Activated T-cell treated with anti-CD3 and anti-CD28 coated beads, Interleukin-2, amount 50 U/mL, for 72 hours (primary cell): ENCODE data around the gene AGPAT3. TPM values are rescaled to one million over a fixed set of nuclear protein-coding genes. Genes with fewer than 3 reads are reported as not detected.

Source experiments
- ATAC-seq, 2 donors: fragments of 150-1000 bp; cut with Tn5 transposase; replicated peaks in 1 of 2; 2 replicates each; pipeline ENCODE4 v1.10.0; 2021; ENCODE audit warnings: moderate library complexity in 2 of 2, mild to moderate bottlenecking in 1 of 2
- DNase-seq, 2 donors: peaks; one replicate each; pipeline ENCODE4 v3.0.0; 2021 to 2022; ENCODE audit warnings: mixed read lengths in 1 of 2
- H3K27ac Mint-ChIP-seq: one replicate; pipeline ENCODE4 v1.8.0; 2022; ENCODE audit warnings: mild to moderate bottlenecking, moderate library complexity, mixed read lengths
- H3K27me3 Mint-ChIP-seq: one replicate; pipeline ENCODE4 v1.8.0; 2022; ENCODE audit warnings: low read depth, mixed read lengths
- H3K36me3 Mint-ChIP-seq, 2 donors: one replicate each; pipeline ENCODE4 v1.8.0; 2022; ENCODE audit warnings: mixed read lengths in 2 of 2, mild to moderate bottlenecking in 1 of 2; ENCODE audit not compliant: insufficient read depth in 2 of 2
- H3K4me1 Mint-ChIP-seq: one replicate; pipeline ENCODE4 v1.8.0; 2022; ENCODE audit warnings: low read depth, mixed read lengths
- H3K4me3 Mint-ChIP-seq, 2 donors: one replicate each; pipeline ENCODE4 v1.8.0; 2022; ENCODE audit warnings: mild to moderate bottlenecking in 2 of 2, mixed read lengths in 2 of 2, moderate library complexity in 2 of 2
- H3K9me3 Mint-ChIP-seq, 2 donors: one replicate each; pipeline ENCODE4 v1.8.0; 2022; ENCODE audit warnings: mixed read lengths in 2 of 2
- total RNA-seq, 2 donors: library from RNA; stranded (reverse); gene quantifications; one replicate each; pipeline ENCODE4 v1.2.3, GENCODE V29; 2022

The AGPAT3 gene
- total RNA-seq, 2 donors from 2014 or later = 86.1 to 87.1 TPM

DNA sequence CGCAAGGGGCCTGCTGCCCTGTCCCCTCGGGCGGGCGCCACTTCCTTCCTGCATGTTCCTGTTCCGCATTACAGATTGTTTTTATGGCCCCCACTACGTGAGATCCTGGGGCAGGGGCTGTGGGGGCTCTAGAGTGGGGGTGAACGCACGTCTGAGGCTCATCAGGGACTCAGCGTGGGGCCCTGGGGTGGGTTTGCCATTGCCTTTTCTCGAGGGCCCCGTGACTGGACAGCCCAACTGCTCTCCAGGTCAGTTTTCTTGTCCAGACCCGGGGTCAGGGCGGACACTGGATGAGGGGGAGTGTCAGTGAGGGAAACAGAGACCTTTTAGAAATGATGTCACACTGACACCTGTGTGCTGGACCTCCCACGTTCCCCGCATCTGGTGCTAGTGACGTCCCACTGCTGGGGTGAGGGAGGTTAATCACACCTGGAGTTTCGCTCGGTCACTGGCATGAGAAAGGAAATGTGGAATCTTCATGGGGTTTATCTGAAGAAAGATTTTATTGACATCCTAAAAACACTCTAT is 65.9 kb downstream of the AGPAT3 start:
- Mint-ChIP-seq H3K4me3 (no peak overlapping the region), H3K27ac (no peak overlapping the region), H3K36me3 (peaks cover 0 to 3% of the 10 kb centered on the region in 2 donors), H3K27me3 (no peaks in the 10 kb centered on the region), H3K4me1 (peaks cover 18% of the 10 kb centered on the region), H3K9me3 (no peaks in the 10 kb centered on the region)
- no peak for ATAC-seq
- DNase-seq = no peak

DNA sequence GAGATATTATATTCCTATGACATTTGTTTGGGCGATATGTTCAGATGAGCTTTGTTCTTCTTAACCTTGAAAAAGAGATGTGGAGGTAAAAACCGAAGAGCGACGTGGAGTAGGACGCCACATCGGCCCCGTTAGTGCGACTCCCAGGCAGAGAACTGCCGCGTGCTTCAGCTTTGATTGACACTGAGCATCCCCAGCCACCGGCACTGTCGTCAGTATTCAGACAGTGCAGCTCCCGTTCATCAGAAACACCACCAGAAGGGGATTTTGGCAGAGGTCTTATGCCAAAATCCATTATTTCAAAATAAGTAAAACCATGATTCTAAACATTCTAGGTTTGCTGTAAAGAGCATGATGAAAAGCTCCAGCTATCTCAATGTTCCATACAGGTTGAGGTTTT is 66.5 kb downstream of the AGPAT3 start:
- Mint-ChIP-seq H3K4me1 (peaks cover 18% of the 10 kb centered on the region), H3K27me3 (no peaks in the 10 kb centered on the region), H3K27ac (no peak overlapping the region), H3K36me3 (peaks cover 0 to 3% of the 10 kb centered on the region in 2 donors), H3K9me3 (no peaks in the 10 kb centered on the region), H3K4me3 (no peak overlapping the region)
- no peak for DNase-seq
- ATAC-seq = no peak

DNA sequence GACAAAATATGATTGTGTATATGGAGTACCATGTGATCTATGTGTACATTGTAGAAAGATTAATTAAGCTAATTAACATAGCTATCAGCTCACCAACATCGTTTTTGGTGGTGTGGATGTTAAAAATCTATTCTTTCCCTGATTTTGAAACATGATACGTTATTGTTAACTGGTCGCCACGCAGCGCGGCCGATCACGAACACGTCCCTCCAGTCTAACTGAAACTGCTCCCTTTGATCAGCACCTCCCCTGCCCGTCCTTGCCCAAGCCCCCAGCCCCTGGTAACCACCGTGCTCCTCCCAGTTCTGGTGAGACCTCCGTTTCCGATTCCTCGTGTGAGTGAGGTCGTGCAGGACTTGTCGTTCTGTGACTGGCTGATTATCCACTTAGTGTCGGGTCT is 67.0 kb downstream of the AGPAT3 start:
- H3K36me3 Mint-ChIP-seq = peaks cover 0 to 3% of the 10 kb centered on the region in 2 donors
- peaks cover 18% of the 10 kb centered on the region for H3K4me1 Mint-ChIP-seq

DNA sequence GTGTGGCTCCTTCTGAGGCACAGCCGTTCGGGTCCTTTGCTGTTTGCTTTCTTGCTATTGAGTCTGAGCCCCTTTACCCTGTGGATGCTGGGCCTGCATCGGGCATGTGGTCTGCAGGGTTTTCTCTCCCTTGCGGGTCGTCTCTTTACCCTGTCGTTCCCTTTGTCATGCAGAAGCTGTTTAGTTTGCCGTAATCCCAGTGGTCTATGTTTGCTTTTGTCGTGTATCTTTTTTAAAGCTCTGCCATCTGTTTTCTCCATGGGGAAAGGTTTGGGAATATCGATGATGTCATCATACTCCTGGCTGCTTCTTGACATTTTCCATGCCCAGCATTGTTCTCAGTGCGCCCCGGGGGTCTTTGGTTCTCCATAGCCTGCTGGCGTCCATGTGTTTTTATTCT is 68.2 kb downstream of the AGPAT3 start:
- DNase-seq (no peak), ATAC-seq (no peak)
- no peaks in the 10 kb centered on the region for H3K9me3 Mint-ChIP-seq
- no peak overlapping the region for H3K27ac Mint-ChIP-seq
- peaks cover 28% of the 10 kb centered on the region for H3K4me1 Mint-ChIP-seq
- H3K27me3 Mint-ChIP-seq = no peaks in the 10 kb centered on the region
- H3K4me3 Mint-ChIP-seq = no peak overlapping the region
- peaks cover 0 to 3% of the 10 kb centered on the region in 2 donors for H3K36me3 Mint-ChIP-seq

More for the DNA sequence above, 67.0 kb downstream of the AGPAT3 start:
- DNase-seq = no peak
- Mint-ChIP-seq H3K27ac (no peak overlapping the region), H3K27me3 (no peaks in the 10 kb centered on the region), H3K4me3 (no peak overlapping the region), H3K9me3 (no peaks in the 10 kb centered on the region)
- no peak for ATAC-seq

DNA sequence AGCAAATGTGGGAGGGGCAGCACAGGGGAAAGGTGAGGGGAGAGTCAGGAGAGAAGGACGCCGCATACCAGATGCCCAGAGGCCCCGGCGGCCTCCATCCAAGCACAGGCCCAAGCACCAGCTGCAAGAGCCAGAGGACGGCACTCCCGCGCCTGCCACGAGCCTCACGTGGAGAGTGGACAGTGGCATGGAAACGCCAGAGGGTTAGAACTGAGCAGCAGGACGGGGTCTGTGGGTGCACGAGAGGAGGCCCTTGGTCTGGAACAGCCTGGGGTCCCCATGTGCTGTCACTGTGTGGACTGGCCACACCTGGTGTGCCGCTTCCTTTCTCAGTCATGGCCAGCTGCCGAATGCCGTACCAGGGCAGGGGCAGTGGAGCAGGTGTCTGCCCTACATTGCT is 68.7 kb downstream of the AGPAT3 start:
- Mint-ChIP-seq H3K4me1 (peaks cover 33% of the 10 kb centered on the region), H3K4me3 (no peak overlapping the region), H3K9me3 (no peaks in the 10 kb centered on the region), H3K27me3 (no peaks in the 10 kb centered on the region), H3K36me3 (peaks cover 0 to 3% of the 10 kb centered on the region in 2 donors), H3K27ac (no peak overlapping the region)
- no peak for ATAC-seq
- DNase-seq = no peak

DNA sequence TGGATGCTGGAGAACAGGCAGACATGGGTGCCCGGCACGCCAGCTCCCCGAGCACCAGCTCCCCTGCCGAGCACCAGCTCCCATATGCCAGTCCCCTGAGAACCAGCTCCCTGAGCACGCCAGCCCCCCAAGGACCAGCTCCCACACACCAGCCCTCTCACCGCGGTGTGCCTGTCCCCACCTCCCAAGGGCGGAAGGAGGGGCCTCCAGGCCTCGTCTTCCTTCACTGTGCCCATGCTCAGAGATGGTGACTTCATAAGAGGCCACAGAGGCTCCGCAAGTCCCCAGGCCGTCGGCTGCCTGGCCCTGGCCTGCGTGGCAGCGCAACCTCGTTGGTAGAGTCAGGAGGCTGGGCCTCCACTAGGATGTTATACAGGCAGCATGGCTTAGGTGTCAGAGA is 69.1 kb downstream of the AGPAT3 start:
- DNase-seq = no peak
- H3K9me3 Mint-ChIP-seq = no peaks in the 10 kb centered on the region
- no peaks in the 10 kb centered on the region for H3K27me3 Mint-ChIP-seq
- H3K36me3 Mint-ChIP-seq = peaks cover 0 to 3% of the 10 kb centered on the region in 2 donors
- no peak overlapping the region for H3K27ac Mint-ChIP-seq
- H3K4me3 Mint-ChIP-seq = no peak overlapping the region
- no peak for ATAC-seq
- H3K4me1 Mint-ChIP-seq = peaks cover 37% of the 10 kb centered on the region

DNA sequence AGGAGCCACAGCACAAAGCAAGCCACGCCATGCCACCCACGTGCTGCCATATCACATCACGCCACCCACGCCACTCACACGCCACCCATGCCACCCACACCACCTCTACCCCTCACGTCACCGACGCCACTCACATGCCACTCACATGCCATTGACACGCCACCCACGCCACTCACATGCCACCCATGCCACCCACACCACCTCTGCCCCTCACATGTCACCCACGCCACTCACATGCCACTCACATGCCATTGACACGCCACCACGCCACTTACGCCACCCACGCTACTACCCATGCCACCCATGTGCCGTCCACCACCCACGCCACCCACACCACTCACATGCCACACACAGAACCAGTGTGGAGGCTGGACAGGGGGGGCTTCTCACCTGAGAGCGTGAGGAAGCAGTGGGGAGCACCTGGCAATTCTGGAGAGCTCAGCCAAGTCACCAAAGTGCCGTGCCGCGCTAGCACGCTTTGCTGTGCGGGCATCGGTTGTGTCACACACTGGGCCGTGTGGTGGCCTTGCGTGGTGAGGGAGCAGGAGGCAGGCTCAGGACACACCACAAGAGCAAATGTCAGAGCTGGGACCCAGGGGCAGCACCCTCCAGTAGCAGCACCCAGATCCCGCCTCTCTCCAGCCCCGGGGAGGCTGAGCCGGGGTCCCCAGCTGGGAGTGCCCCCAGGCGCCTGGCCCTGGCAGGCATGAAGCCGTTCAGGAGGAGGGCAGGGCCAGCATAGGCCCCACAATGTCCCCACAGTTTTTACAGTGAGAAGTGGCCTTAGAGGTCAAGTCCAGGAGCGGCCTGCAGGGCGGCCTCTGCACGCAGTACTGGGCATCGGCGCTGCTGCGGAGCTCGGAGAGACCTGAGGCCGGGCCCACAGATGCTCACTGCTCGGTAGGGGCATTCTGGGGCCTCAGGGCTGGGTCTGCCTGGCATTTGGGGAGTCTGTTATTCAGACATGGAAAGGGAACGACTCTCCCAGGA is 70.0 kb downstream of the AGPAT3 start:
- DNase-seq (no peak), ATAC-seq (no peak)
- peaks cover 0 to 3% of the 10 kb centered on the region in 2 donors for H3K36me3 Mint-ChIP-seq
- no peaks in the 10 kb centered on the region for H3K9me3 Mint-ChIP-seq
- H3K27me3 Mint-ChIP-seq = no peaks in the 10 kb centered on the region
- H3K27ac Mint-ChIP-seq = no peak overlapping the region
- H3K4me3 Mint-ChIP-seq = no peak overlapping the region
- peaks cover 36% of the 10 kb centered on the region for H3K4me1 Mint-ChIP-seq

DNA sequence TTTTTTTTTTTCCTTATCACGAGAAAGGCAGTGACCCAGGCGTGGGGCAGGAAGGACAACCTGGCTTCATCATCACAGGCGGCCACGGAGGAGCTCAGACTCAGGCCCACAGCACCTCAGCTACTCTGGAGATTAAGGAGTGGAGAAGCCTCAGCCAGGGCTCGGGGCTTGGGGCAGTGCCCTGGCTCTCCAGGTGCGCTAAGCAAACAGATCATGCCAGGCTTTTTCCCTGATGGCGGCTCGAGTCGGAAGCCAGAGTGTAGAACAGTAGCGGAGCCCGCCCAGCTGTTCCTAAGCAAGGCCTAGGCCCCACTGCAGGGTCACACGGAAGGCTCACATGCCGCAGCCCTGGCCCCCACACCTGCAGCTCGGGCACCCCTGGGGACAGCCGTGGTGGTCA is 70.7 kb downstream of the AGPAT3 start:
- H3K27ac Mint-ChIP-seq = no peak overlapping the region
- H3K27me3 Mint-ChIP-seq = no peaks in the 10 kb centered on the region
- peaks cover 36% of the 10 kb centered on the region for H3K4me1 Mint-ChIP-seq
- DNase-seq = no peak
- H3K4me3 Mint-ChIP-seq = no peak overlapping the region
- no peak for ATAC-seq
- H3K36me3 Mint-ChIP-seq = peaks cover 0 to 3% of the 10 kb centered on the region in 2 donors
- H3K9me3 Mint-ChIP-seq = no peaks in the 10 kb centered on the region

DNA sequence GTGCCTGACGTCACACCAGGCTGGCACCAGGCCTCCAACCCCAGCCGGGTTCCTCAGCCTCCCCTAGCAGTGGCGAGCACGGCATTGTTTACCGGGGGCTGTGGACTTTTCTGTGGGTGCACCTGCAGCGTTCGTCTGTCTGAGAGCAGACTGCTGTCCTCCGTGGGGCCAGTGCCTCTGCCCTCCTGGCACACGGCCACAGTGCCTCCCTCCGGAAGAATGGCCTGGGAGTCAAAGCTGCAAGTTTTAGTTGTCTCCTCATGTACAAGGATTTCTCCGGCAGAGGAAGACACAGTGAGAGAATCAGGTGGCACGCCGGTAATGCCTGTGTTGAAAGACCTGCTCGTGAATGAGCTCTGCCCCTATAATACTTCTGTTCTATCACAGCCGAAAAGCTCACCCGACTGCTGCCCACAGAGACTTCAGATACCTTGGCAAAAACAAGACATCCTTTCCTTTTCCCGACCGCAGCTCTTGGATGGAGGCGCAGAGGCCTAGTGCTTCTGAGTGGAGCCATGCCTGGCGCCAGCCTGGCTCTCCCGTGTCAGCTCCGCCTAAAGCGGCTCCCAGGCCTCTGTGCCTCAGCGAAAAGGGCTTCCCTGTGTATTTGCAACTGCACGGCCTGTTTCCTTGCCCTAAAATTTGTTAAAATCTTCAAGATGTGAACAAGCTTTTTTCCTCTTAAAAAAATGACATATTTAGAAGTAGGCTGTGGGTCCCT is 71.4 kb downstream of the AGPAT3 start:
- Mint-ChIP-seq H3K4me1 (peaks cover 36% of the 10 kb centered on the region), H3K27ac (no peak overlapping the region), H3K9me3 (no peaks in the 10 kb centered on the region), H3K27me3 (no peaks in the 10 kb centered on the region), H3K36me3 (peaks cover 0 to 4% of the 10 kb centered on the region in 2 donors), H3K4me3 (no peak overlapping the region)
- no peak for ATAC-seq
- no peak for DNase-seq

DNA sequence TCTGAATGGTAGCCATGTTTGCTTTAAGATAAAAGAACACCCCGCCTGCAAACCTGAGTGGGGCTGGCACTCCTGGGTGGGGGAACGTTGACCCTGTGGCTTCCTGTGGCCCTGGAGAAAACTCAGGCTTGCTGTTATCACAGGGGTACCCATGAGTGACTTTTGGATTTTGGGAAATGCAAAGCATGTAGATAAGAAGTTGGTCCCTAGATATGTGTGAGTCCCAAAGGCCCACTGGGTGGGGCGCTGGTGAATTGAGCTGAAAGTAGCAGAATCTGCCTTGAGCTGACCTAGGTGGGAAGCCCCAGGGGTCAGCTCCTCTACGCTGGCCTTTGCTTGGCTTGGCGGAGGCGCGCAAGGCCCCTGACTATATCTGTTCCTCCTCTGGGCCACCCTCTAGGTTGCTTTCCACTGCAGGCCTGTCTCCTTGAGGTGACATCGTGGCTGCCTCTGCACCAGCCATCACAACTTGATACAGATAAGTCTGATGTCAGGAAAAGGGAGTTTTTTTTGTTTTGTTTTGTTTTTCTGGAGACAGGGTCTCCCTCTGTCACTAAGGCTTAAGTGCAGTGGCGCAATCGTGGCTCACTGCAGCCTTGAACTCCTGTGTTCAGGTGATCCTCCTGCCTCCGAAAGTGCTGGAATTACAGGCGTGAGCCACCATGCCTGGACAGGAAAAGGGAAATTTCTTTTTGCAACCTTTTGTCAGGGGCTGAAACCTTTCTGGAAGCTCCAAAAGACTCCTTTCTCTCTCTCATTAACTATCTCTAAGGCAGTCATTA is 72.2 kb downstream of the AGPAT3 start:
- no peak for DNase-seq
- peaks cover 36% of the 10 kb centered on the region for H3K4me1 Mint-ChIP-seq
- H3K27ac Mint-ChIP-seq = no peak overlapping the region
- no peak for ATAC-seq
- peaks cover 0 to 6% of the 10 kb centered on the region in 2 donors for H3K36me3 Mint-ChIP-seq
- H3K4me3 Mint-ChIP-seq = no peak overlapping the region
- no peaks in the 10 kb centered on the region for H3K27me3 Mint-ChIP-seq
- H3K9me3 Mint-ChIP-seq = no peaks in the 10 kb centered on the region

DNA sequence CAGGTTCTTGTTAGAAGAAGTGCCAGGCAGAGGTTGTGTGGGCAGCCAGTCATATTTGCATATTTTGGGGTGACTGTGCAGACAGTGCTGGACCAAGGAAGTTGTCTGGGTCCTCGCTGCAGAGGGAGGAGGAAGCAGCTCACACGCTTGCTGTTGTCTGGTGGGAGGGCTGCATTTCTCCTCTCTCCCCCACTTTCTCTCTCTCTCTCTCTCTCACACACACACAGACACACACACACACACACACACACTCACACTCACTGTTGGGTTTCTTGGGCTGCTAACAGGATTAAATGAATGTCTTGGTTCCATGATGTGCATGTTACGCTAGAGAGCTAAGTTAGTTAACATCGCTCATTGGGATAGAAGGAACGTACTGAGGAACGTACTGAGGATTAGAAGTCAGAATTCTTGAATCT is 72.9 kb downstream of the AGPAT3 start:
- peaks cover 35% of the 10 kb centered on the region for H3K4me1 Mint-ChIP-seq
- no peaks in the 10 kb centered on the region for H3K27me3 Mint-ChIP-seq
- DNase-seq (peak; percentile 21 to 22), ATAC-seq (peak; percentile 17 to 38)
- H3K27ac Mint-ChIP-seq = no peak overlapping the region
- no peaks in the 10 kb centered on the region for H3K9me3 Mint-ChIP-seq
- H3K36me3 Mint-ChIP-seq = peaks cover 0 to 6% of the 10 kb centered on the region in 2 donors
- no peak overlapping the region for H3K4me3 Mint-ChIP-seq

DNA sequence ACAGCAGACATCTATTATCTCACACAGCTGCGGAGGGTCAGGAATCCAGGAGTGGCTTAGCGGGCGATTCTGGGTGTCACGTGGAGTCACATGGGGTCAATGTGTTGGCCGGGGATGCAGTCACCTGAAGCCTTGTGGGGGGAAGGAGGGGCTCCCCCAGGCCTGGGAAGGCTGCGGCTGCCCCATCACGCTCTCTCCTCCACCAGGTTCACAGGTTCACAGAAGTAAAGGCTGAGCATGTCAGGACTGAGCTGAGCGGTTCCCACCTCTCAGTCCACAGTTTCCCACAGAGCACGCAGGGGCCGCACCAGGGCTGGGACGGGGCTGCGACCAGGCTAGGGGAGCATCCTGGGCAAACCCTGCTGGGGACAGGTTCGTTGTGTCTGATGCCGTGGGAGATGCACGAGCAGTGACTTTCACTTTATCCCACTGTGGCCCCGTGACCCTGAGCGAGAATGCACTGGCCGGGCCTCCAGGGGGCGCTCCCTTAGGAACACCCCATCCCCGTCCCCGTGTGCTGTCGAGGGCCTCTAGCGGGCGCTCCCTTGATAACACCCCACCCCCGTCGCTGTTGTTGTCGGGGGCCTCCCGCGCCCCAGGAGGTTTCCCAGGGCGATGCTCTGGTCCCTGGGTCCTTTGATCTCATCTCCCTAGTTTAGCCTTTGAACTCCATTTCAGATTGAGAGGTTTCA is 73.9 kb downstream of the AGPAT3 start:
- Mint-ChIP-seq H3K4me1 (peaks cover 28% of the 10 kb centered on the region), H3K27me3 (no peaks in the 10 kb centered on the region), H3K4me3 (peak overlapping the region; percentile 84 to 87), H3K27ac (peak overlapping the region; percentile 30), H3K9me3 (no peaks in the 10 kb centered on the region), H3K36me3 (peaks cover 0 to 4% of the 10 kb centered on the region in 2 donors)
- DNase-seq = peak; percentile 91 to 92
- ATAC-seq = peak; percentile 98
